ENCODE results near the gene FEM1B.

GRCh38 chr15:68271854-68272471 lies 5.6 kb upstream of the FEM1B start:
- TF ChIP-seq CTCF (IDR thresholded peaks at IDR 0.05) (no peak), POLR2A (IDR thresholded peaks at IDR 0.05) (no peak), POLR2AphosphoS5 (IDR thresholded peaks at IDR 0.05) (no peak), EP300 (IDR thresholded peaks at IDR 0.05; ENCODE audit: low read depth) (no peak)
